GM19193 (cell line): ENCODE measurements around the gene MESP2.

ENCODE experiments used
- POLR2A ChIP-seq: IDR thresholded peaks from 4 replicates; pipeline ENCODE4 v1.6.1; 2011; ENCODE audit not compliant: insufficient read depth, insufficient read length; ENCODE audit errors: extremely low read depth

Gene MESP2

GRCh38 chr15:89801471-89802195, 25.5 kb downstream of the MESP2 start:
- TF ChIP-seq POLR2A: no peak

- no peak for TF ChIP-seq POLR2A
Measured at GRCh38 chr15:89802231-89802928, 26.2 kb downstream of the MESP2 start.

GRCh38 chr15:89802986-89803824, 27.1 kb downstream of the MESP2 start:
- TF ChIP-seq POLR2A: no peak

- TF ChIP-seq POLR2A: no peak
Measured at GRCh38 chr15:89803941-89804800, 28.0 kb downstream of the MESP2 start.

GRCh38 chr15:89805241-89806209, 29.4 kb downstream of the MESP2 start:
- no peak for TF ChIP-seq POLR2A

GRCh38 chr15:89806210-89806558, 30.1 kb downstream of the MESP2 start:
- TF ChIP-seq POLR2A: no peak

- TF ChIP-seq POLR2A: no peak
Measured at GRCh38 chr15:89806559-89807550, 30.7 kb downstream of the MESP2 start.

GRCh38 chr15:89807689-89808088, 31.6 kb downstream of the MESP2 start:
- TF ChIP-seq POLR2A: no peak

- TF ChIP-seq POLR2A: no peak
Measured at GRCh38 chr15:89808160-89808870, 32.2 kb downstream of the MESP2 start.

- no peak for TF ChIP-seq POLR2A
Measured at GRCh38 chr15:89809093-89809786, 33.1 kb downstream of the MESP2 start.

GRCh38 chr15:89809787-89810148, 33.6 kb downstream of the MESP2 start:
- no peak for TF ChIP-seq POLR2A
